Left ventricle myocardium superior (tissue), 1 donor: ENCODE measurements around the gene HOXA6. TPM values are rescaled to one million over a fixed set of nuclear protein-coding genes. Genes with fewer than 3 reads are reported as not detected.

ENCODE experiments used
- ATAC-seq: fragments of 200-7000 bp; cut with Tn5 transposase; one replicate; pipeline ENCODE4 v1.9.1; 2020; ENCODE audit warnings: mild to moderate bottlenecking, moderate library complexity
- DNase-seq: peaks from one replicate; pipeline ENCODE4 v3.0.0-alpha.2; 2020
- intact Hi-C: fragments of 100-400 bp; cut with micrococcal nuclease; formaldehyde crosslinking; loops from one replicate; pipeline ENCODE4 v1.11.0; 2022
- total RNA-seq: library from RNA; stranded (reverse); fragmentation: NEBNext Ultra II Directional; extraction: Animal tissue kit (Norgen Biotek cat#: 25700); gene quantifications from one replicate; pipeline ENCODE4 v1.2.1, GENCODE V29; 2021
- donor health status: DM: no; HTN: yes; CAD: no; lungs with severe emphysema.

Gene HOXA6
- total RNA-seq, 1 donor from 2014 or later, result not detected

DNA sequence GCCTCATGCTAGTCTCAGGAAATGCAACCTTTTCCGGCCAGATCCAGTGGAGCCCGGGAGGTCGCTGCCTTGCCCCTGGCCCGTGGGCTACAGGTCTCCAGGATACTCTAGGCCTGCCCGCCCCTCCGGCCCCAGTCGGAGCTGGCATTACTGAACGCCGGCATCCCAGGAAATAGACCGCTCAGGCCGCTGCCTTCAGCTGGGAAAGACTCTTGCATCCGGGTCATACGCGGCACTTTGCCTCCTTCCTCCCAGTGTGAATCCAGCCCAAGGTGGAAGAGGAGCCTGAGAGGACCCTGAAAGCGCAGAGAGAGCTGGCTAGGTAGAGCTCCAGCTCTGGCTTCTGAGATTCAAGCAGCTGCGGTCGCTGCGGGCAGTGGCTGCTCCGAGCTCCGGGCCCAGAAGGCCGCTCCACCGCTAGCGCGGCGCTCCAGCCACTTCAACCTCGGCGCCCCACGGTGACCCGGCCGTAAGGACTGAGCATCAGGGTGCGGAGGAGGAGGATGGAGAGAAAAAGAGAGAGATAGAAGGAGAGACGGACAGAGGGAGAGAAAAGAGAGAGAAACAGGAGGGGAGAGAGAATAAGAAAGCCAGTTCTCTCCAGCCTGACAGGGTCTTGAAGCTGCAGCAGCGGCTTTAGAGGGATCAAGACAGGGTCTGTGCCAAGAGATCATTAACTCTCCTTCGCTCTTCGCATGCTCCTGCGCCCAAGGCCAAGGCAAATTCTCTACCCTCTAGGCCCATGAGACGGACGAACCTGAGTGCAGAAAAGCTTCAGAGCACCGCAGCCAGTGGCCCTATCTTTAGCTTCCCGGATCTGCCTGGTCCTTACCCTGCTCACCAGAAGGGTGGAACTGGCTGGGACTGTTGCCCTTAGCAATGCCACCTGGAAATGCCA, 28.3 kb upstream of the HOXA6 start:
- intact Hi-C loops, result no loop called here
- DNase-seq (no peak), ATAC-seq (no peak)

- intact Hi-C loops, result no loop called here
- no peak for ATAC-seq
- DNase-seq, result no peak
These were observed 27.5 kb upstream of the HOXA6 start for GRCh38 chr7:27174874-27175625.

- intact Hi-C loops, result no loop called here
- ATAC-seq (no peak), DNase-seq (no peak)
These were observed 26.6 kb upstream of the HOXA6 start, which contains the start of gene HOXA10 for GRCh38 chr7:27173956-27174873. Gene HOXA10, minus strand, starts transcription at chr7:27174320. Its CDS starts 14 bp downstream, at chr7:27174306.

DNA sequence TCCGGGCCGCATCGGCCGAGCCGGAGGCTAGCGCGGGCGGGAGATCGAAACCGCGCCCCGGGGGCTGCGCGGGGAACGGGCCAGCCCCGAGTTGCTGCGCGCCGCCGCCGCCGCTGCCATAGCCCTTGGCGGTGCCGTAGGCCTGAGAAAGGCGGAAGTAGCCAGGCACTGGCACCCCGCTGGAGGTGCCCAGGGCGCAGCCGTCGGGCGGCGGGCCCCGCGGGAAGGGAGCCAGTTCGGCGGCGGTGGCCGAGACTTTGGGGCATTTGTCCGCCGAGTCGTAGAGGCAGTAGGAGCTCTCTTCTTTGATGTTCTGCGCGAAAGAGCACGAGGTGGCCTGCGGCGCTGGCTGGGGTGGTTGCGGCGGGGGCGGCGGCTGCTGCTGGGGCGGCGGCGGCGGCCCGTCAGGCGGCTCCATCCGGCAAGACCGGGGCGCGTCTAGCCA, 26.0 kb upstream of the HOXA6 start:
- intact Hi-C loops, result no loop called here
- no peak for DNase-seq

GRCh38 chr7:27172823-27173510, 25.4 kb upstream of the HOXA6 start:
- ATAC-seq, result peak; percentile 38
- no peak for DNase-seq
- intact Hi-C loops, result no loop called here

More for the DNA sequence above, 26.0 kb upstream of the HOXA6 start:
- peak; percentile 30 for ATAC-seq

DNA sequence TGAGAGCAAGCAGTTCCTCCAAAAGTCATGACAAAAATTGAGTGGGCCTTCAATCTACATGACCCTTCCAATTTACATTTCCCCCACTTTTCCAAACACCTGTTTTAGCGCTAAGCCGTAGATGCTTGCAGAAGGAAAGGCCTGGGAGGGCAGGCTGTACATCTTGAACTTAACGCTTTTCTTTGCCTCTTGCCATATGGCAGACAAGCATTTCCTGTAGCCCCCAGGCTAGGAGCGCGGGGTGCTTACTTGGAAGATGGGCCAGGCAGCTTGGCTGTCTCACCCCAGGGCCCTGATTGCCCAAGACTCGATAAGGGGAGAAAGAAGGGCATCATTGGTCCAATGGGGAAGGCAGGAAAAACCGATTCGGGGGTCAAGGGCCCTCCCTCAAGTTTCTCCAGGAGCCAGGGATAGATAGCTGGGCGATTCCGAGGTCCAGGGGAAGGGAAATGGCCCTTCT, 24.8 kb upstream of the HOXA6 start:
- DNase-seq (no peak), ATAC-seq (no peak)
- intact Hi-C loops, result no loop called here

- intact Hi-C loops, result no loop called here
- DNase-seq, result no peak
These were observed 24.2 kb upstream of the HOXA6 start for GRCh38 chr7:27171637-27172314.

DNA sequence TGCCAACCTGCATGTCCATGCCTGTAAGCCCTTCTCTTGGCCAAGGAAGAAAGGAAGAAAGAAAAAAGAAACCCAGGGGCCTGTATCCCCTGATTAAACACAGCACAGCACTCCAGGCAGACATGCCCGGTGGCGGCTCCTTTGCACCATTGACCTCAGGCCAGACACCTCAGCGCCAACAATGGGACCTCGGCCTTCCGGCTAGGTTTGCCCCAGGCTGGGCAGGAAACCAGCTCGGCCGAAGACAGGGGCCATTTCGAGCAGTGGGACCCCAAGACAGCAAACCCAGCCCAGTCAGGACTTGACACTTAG, 23.7 kb upstream of the HOXA6 start:
- DNase-seq (no peak), ATAC-seq (no peak)
- intact Hi-C loops, result no loop called here

More at GRCh38 chr7:27171637-27172314, 24.2 kb upstream of the HOXA6 start:
- ATAC-seq, result no peak

GRCh38 chr7:27170426-27171324, 23.1 kb upstream of the HOXA6 start:
- intact Hi-C loops, result no loop called here

GRCh38 chr7:27169658-27170425, 22.3 kb upstream of the HOXA6 start:
- DNase-seq (peak; percentile 12), ATAC-seq (no peak)
- intact Hi-C loops, result loop anchor here (10.0 kb wide), 1 partner anchor 795 kb away; no protein-coding TSS in a partner anchor

More at GRCh38 chr7:27170426-27171324, 23.1 kb upstream of the HOXA6 start:
- ATAC-seq (no peak), DNase-seq (no peak)

DNA sequence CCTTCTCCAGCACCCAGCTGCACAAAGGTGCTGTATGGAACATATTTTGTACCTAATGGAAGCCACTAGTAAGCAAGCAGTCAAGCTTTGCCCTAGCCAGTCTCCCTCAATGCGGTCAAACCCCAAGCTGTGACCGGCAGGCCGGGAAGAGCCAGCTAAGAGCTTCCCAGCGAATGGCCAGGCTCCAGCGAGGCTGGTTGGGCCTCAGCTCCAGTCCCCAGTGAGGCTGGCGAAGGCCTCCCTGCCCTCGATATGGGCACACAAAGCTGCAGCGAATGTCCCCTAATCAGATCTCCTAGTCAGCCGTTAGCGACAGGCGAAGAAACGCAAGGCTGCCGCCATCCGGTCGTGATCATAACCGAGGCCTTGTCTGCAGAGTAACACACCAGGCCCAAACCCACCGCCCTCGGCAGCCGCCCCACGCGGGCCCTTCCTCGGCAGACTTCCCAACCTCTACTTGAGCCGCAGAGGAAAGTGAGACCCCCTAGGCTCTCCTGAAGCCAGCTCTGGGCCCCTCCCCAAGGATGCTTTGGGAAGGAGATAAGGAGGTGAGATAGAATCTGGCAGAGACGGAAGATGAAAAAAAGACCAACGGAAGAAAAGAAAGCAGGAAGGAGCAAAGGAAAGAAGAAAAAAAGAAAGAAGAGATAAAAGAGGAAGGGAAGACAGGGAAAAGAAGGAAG, 20.8 kb upstream of the HOXA6 start:
- ATAC-seq, result no peak
- intact Hi-C loops, result loop anchor here (10.0 kb wide), 1 partner anchor 794 kb away; no protein-coding TSS in a partner anchor
- DNase-seq, result peak; percentile 12

GRCh38 chr7:27167916-27168264, 20.3 kb upstream of the HOXA6 start:
- DNase-seq, result no peak
- intact Hi-C loops, result loop anchor here (10.0 kb wide), 1 partner anchor 793 kb away; no protein-coding TSS in a partner anchor
- no peak for ATAC-seq

DNA sequence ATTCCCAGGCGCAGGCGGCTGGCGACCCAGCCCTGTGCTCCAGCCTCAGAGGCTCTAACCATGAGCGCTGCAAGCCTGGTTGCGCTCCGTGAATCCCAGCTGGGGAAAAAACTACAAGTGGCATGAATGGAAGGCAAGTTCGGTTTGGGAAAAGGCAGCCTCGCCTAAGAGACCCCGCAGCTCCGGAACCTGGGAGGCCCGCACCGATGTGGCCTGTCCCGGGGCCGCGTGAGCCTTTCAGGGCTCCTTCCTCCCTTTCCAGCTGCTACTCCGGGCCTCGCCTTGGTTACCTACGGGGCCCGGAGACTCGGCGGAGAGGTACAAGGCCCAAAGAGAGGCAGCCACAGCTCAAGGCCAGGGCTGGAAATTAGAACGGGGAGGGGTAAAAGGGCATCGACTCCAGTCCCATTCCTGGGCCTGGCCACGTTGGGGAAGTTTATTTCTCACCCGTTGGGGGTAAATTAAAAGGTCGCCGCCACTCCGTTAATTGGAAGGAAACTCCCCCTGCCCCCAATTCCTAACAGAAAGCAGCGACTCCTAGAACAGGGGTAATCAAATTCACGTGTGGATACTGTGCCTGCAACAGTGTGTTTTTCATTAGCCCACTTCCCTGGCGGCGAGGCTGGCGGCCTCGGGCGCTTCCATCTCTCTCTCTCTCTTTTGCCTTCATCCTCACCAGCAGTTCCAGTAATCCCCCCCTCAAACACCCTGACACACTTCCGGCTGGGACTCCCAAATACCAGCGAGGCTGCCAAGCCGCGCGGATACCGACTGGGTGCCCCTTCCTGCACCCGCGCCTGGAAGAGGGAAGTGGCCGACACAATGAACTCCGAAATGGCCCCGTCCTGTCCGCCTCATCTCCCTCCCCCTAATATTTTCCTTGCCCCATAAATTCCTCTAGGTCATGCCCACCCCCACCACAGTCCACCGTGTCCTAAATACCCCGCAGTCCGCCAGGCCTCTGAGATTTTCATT, 19.2 kb upstream of the HOXA6 start:
- ATAC-seq, result no peak
- peak; percentile 25 for DNase-seq

DNA sequence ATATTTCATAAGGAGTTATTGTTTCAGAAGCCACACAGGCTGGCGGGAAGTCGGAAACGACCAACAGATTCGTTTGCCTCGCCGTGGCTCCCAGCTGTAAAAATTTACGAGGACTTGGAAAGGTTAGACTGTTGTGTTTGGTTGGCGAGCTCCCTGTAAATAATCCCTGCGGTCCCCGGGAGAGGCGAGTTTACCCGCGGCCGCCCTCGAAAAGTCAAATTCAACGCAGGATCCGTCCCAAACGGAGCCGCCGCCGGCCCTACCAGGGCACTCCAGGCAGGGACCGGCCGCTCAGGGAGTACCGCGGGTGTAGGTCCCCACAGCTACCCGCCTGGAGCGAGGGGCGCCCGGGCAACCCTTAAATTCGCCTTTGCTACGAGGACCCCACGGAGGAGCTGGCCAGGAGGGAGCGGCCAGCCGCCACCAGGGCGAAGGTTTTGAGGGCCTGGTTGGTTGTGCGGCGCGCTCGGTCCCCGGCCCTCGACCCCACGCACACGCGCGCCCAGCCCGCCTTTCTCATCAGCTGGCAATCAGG, 18.5 kb upstream of the HOXA6 start:
- peak; percentile 20 for DNase-seq
- ATAC-seq, result no peak
- intact Hi-C loops, result loop anchor here (10.0 kb wide), 1 partner anchor 791 kb away; no protein-coding TSS in a partner anchor

More for the DNA sequence above, 19.2 kb upstream of the HOXA6 start:
- intact Hi-C loops, result loop anchor here (10.0 kb wide), 1 partner anchor 792 kb away; no protein-coding TSS in a partner anchor
